GM19023 (cell line): Measurements from ENCODE around the gene SEMA5A.

Source experiments
- ATAC-seq: cut with Tn5 transposase; IDR thresholded peaks from one replicate; pipeline ENCODE4 v1.9.1; 2021; ENCODE audit warnings: mild to moderate bottlenecking, moderate library complexity; ENCODE audit not compliant: unreplicated experiment

The SEMA5A gene

GRCh38 chr5:9139344-9139743, 406.5 kb downstream of the SEMA5A start:
- ATAC-seq = no peak

GRCh38 chr5:9128136-9128535, 417.7 kb downstream of the SEMA5A start:
- ATAC-seq = no peak

GRCh38 chr5:9126490-9126889, 419.4 kb downstream of the SEMA5A start:
- ATAC-seq = no peak

GRCh38 chr5:9125852-9126251, 420.0 kb downstream of the SEMA5A start:
- ATAC-seq = peak; percentile 83

GRCh38 chr5:9124838-9125237, 421.0 kb downstream of the SEMA5A start:
- ATAC-seq = no peak

GRCh38 chr5:9124071-9124470, 421.8 kb downstream of the SEMA5A start:
- ATAC-seq = no peak

- ATAC-seq = no peak
Observed at GRCh38 chr5:9122528-9122927, 423.3 kb downstream of the SEMA5A start.

GRCh38 chr5:9121597-9121996, 424.3 kb downstream of the SEMA5A start:
- ATAC-seq = no peak

GRCh38 chr5:9118852-9119251, 427.0 kb downstream of the SEMA5A start:
- ATAC-seq = no peak

- ATAC-seq = no peak
Observed at GRCh38 chr5:9115093-9115492, 430.8 kb downstream of the SEMA5A start.

- ATAC-seq = no peak
Observed at GRCh38 chr5:9112520-9113291, 433.2 kb downstream of the SEMA5A start.

- ATAC-seq = no peak
Observed at GRCh38 chr5:9108162-9108561, 437.7 kb downstream of the SEMA5A start.

- ATAC-seq = no peak
Observed at GRCh38 chr5:9105851-9106250, 440.0 kb downstream of the SEMA5A start.

GRCh38 chr5:9104571-9105339, 441.1 kb downstream of the SEMA5A start:
- ATAC-seq = no peak

GRCh38 chr5:9103290-9103689, 442.6 kb downstream of the SEMA5A start:
- ATAC-seq = no peak

GRCh38 chr5:9099689-9100088, 446.2 kb downstream of the SEMA5A start:
- no peak for ATAC-seq

- no peak for ATAC-seq
Observed at GRCh38 chr5:9098990-9099389, 446.9 kb downstream of the SEMA5A start.

- ATAC-seq = no peak
Observed at GRCh38 chr5:9094582-9094981, 451.3 kb downstream of the SEMA5A start.

GRCh38 chr5:9091896-9092662, 453.8 kb downstream of the SEMA5A start:
- ATAC-seq = no peak

- no peak for ATAC-seq
Observed at GRCh38 chr5:9090381-9091026, 455.4 kb downstream of the SEMA5A start.

GRCh38 chr5:9089893-9090292, 456.0 kb downstream of the SEMA5A start:
- ATAC-seq = no peak
